Body of pancreas (tissue), 4 donors: ENCODE measurements around the gene PLEKHG4B. TPM values are rescaled to one million over a fixed set of nuclear protein-coding genes. Genes with fewer than 3 reads are reported as not detected.

Experiments
- ATAC-seq: fragments of 150-250 bp; one replicate; pipeline ENCODE4 v1.9.1; 2016
- DNase-seq, 4 donors: peaks; one replicate each; pipeline ENCODE4 v3.0.0-alpha.2; 2019
- H3K27ac ChIP-seq, 4 donors: fragments of 200-600 bp; sonication (generic); 1 replicate in 3 of 4; 2 replicates in 1 of 4; pipeline versions ENCODE4 v1.5.1 to v1.6.1; 2016 to 2019; ENCODE audit warnings: mild to moderate bottlenecking in 1 of 4, mixed read lengths in 1 of 4, moderate library complexity in 1 of 4
- H3K27me3 ChIP-seq, 2 donors: fragments of 200-600 bp; sonication (generic); one replicate each; pipeline ENCODE4 v1.6.0; 2016; ENCODE audit warnings: mild to moderate bottlenecking in 1 of 2
- H3K36me3 ChIP-seq, 2 donors: fragments of 200-600 bp; sonication (generic); replicated peaks in 1 of 2; 2 replicates each; pipeline ENCODE4 v1.5.1; 2016; ENCODE audit warnings: low read depth in 2 of 2; ENCODE audit not compliant: insufficient read depth in 1 of 2
- H3K4me1 ChIP-seq: fragments of 200-600 bp; sonication (generic); one replicate; pipeline ENCODE4 v1.6.0; 2016
- H3K4me3 ChIP-seq, 2 donors: fragments of 200-600 bp; sonication (generic); 1 replicate in 1 of 2; 2 replicates in 1 of 2; pipeline ENCODE4 v1.5.1; 2016 to 2019
- H3K9me3 ChIP-seq, 3 donors: fragments of 200-600 bp; sonication (generic); 1 replicate in 2 of 3; 2 replicates in 1 of 3; pipeline ENCODE4 v1.5.1; 2016
- POLR2A ChIP-seq, 3 donors: fragments of 450-650 bp; IDR thresholded peaks; one replicate each; pipeline ENCODE4 v1.6.1; 2016; ENCODE audit warnings: antibody characterized with exemption in 3 of 3, mild to moderate bottlenecking in 2 of 3
- WGBS, 2 donors: methylation state at CpG; one replicate each; pipeline ENCODE4 v1.1.5; 2017; 5-methylcytosine and 5-hydroxymethylcytosine counted together
- intact Hi-C: fragments of 100-400 bp; cut with DNase I; formaldehyde crosslinking; loops from one replicate; pipeline ENCODE4 v1.15.1; 2023
- total RNA-seq, 2 donors: library from RNA; depleted of rRNA; stranded (reverse); fragments of >200 nt; gene quantifications; one replicate each; pipeline ENCODE4 v1.1.0, GENCODE V29; 2016
- TF ChIP-seq, protein P1 (sequence below), 7 experiments: fragments of 450-650 bp in 4 of 7; fragments of 200-600 bp in 3 of 7; sonication (generic) in 3 of 7; IDR thresholded peaks; one replicate each; pipeline ENCODE4 v1.5.1; 2016 to 2019; ENCODE audit warnings: antibody characterized with exemption in 7 of 7

PLEKHG4B gene
- total RNA-seq, 2 donors from 2014 or later, result 0.99 to 1.3 TPM

DNA sequence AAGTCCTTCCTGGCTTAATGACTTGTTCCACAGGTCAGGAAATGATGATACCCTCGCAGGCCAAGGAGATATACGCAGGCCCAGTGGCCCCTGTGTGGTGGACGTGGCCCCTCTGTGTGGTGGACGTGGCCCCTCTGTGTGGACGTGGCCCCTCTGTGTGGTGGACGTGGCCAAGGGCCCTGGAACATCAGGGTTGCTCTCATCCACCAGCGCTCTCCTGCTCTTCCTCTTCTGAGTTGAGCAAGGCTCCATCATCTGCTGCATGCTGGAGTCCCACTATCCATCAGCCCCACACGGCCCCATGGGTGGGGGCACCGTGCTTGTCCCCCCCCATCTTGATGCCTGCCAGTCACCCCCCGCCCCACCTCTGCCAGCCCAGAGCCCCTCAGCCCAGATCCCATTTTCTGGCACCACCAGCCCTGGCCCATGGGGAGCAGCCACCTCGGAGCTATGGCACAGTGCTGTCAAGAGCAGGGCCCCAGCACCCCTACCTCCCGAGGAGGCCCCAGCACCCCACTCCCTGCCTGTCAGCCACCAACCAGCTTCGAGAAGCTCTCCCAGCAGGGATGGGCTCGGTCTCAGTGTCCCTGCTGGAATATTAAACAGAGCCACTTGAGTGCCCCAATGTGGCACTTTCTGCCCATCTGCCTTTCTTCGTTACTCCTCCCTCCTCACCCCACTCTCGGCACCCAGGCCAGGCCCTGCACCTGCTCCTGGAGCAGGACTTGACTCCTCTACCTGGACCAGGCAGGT is 107.4 kb downstream of the PLEKHG4B start:
- no peaks in the 10 kb centered on the region for H3K9me3 ChIP-seq
- intact Hi-C loops, result no loop called here
- no peak overlapping the region for H3K4me3 ChIP-seq
- peak in 1 of 4 donors; percentile 10 for DNase-seq
- H3K4me1 ChIP-seq, result no peaks in the 10 kb centered on the region
- H3K27me3 ChIP-seq, result no peaks in the 10 kb centered on the region
- H3K36me3 ChIP-seq, result peaks cover 0 to 8% of the 10 kb centered on the region in 2 donors
- TF ChIP-seq, protein P1, sequence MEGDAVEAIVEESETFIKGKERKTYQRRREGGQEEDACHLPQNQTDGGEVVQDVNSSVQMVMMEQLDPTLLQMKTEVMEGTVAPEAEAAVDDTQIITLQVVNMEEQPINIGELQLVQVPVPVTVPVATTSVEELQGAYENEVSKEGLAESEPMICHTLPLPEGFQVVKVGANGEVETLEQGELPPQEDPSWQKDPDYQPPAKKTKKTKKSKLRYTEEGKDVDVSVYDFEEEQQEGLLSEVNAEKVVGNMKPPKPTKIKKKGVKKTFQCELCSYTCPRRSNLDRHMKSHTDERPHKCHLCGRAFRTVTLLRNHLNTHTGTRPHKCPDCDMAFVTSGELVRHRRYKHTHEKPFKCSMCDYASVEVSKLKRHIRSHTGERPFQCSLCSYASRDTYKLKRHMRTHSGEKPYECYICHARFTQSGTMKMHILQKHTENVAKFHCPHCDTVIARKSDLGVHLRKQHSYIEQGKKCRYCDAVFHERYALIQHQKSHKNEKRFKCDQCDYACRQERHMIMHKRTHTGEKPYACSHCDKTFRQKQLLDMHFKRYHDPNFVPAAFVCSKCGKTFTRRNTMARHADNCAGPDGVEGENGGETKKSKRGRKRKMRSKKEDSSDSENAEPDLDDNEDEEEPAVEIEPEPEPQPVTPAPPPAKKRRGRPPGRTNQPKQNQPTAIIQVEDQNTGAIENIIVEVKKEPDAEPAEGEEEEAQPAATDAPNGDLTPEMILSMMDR (IDR thresholded peaks at IDR 0.05), result no peak
- 94 to 99% methylated on average over 16 of the region's 16 CpGs for WGBS, 2 donors
- no peak for ATAC-seq
- no peak overlapping the region for H3K27ac ChIP-seq

DNA sequence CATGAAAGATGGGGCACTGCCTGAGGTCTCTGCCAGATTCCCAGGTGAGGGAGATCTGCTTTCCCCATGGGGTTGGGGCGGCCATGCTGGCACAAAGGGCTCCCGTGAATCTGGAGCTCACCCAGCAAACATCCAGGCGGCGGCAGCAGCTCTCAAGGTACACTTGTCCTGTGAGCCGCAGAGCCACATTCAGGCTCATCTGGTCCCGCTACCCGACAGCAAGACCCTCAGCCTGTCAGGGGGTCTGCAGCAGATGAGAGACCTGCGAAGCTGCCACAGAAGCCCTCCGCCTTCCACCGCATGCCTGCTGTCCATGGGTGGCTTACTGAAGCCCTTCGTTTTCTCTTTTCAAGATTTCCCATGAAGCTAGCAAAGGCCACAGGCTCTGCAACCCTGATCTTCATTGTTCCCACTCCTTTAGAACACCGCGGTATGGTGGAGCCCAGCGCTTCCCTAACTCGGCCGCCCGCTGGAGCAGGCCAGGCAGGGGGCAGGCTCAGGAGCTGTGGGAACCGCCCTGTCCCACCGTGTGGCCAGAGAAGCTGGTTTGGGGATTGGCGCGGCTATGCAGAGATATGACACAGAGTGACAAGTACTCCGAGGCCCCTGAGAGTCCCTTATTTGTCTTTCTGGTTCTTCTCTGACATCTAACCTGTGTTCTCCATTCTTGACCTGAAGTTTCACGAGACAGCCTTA is 108.1 kb downstream of the PLEKHG4B start:
- intact Hi-C loops, result no loop called here
- no peaks in the 10 kb centered on the region for H3K9me3 ChIP-seq
- no peaks in the 10 kb centered on the region for H3K27me3 ChIP-seq
- TF ChIP-seq, protein P1 (IDR thresholded peaks at IDR 0.05), result no peak
- no peak for TF ChIP-seq POLR2A (IDR thresholded peaks at IDR 0.05)
- DNase-seq (no peak), ATAC-seq (no peak)
- H3K36me3 ChIP-seq, result peaks cover 0 to 8% of the 10 kb centered on the region in 2 donors
- no peak overlapping the region for H3K4me3 ChIP-seq
- WGBS, 2 donors, result 83 to 90% methylated on average over 13 to 22 of the region's 23 CpGs
- H3K4me1 ChIP-seq, result no peaks in the 10 kb centered on the region
- no peak overlapping the region for H3K27ac ChIP-seq

DNA sequence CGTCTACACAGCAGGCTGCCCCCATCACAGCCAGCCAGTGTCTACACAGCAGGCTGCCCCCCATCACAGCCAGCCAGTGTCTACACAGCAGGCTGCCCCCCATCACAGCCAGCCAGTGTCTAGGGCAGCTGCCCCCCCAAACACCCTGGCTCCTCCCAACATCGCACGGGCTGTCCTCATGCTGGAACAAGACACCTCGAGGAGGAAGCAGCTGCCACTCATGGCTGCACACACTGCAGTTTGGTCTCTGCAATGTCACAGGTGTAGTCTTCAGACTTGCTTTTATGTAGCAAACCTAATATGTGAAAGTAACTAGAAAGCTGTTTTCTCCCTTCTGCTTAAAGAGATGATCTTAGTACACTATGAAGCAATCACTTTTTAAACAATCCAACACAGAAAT is 109.0 kb downstream of the PLEKHG4B start:
- H3K4me1 ChIP-seq, result no peaks in the 10 kb centered on the region
- no peaks in the 10 kb centered on the region for H3K27me3 ChIP-seq
- no peak for ATAC-seq
- 63 to 83% methylated on average over 1 to 4 of the region's 4 CpGs for WGBS, 2 donors
- intact Hi-C loops, result no loop called here
- peaks cover 0 to 10% of the 10 kb centered on the region in 2 donors for H3K36me3 ChIP-seq
- no peak overlapping the region for H3K4me3 ChIP-seq
- no peak for DNase-seq
- no peak overlapping the region for H3K27ac ChIP-seq
- TF ChIP-seq, protein P1 (IDR thresholded peaks at IDR 0.05), result no peak
- no peak for TF ChIP-seq POLR2A (IDR thresholded peaks at IDR 0.05)
- H3K9me3 ChIP-seq, result no peaks in the 10 kb centered on the region

DNA sequence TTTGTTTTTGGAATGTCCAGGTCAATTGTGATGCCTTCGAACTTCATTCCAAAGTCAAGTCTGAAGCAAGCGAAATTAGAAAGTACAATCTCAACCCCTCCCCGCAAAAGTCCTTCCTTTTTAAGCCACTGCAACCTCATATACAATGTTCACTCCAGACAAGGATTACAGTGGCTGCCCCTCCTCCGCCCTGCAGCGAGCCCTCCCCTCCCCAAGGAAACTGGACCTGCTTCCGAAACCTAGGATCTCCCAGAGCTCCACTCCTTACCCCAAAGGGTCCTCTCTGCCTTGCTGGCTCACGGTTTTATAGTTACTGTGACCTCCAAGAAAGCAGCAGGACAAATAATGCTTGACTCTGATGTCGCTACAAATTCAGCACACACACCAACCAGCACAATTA is 109.7 kb downstream of the PLEKHG4B start:
- 89 to 90% methylated on average over 8 of the region's 8 CpGs for WGBS, 2 donors
- H3K4me1 ChIP-seq, result no peaks in the 10 kb centered on the region
- no peak for DNase-seq

More for the DNA sequence above, 109.7 kb downstream of the PLEKHG4B start:
- intact Hi-C loops, result no loop called here
- no peak overlapping the region for H3K4me3 ChIP-seq
- no peaks in the 10 kb centered on the region for H3K27me3 ChIP-seq
- no peak for TF ChIP-seq POLR2A (IDR thresholded peaks at IDR 0.05)
- TF ChIP-seq, protein P1 (IDR thresholded peaks at IDR 0.05), result no peak
- ATAC-seq, result no peak
- H3K9me3 ChIP-seq, result no peaks in the 10 kb centered on the region
- H3K27ac ChIP-seq, result no peak overlapping the region
- peaks cover 0 to 10% of the 10 kb centered on the region in 2 donors for H3K36me3 ChIP-seq
